Mesodermal cell (in vitro differentiated cells): ENCODE measurements around the gene PPP1R1B.

Experiments used
- H3K27ac ChIP-seq: 2 replicates; pipeline ENCODE4 v1.7.0; 2013; ENCODE audit warnings: mild to moderate bottlenecking, low read depth, low read length, moderate library complexity; ENCODE audit not compliant: severe bottlenecking
- H3K36me3 ChIP-seq: 2 replicates; pipeline ENCODE4 v1.7.1; 2013; ENCODE audit warnings: mild to moderate bottlenecking, low read length, moderate library complexity; ENCODE audit not compliant: control insufficient read depth, insufficient read depth
- H3K4me1 ChIP-seq: one replicate; pipeline ENCODE4 v1.7.1; 2013; ENCODE audit warnings: mild to moderate bottlenecking, low read length; ENCODE audit not compliant: insufficient read depth, control insufficient read depth, poor library complexity, severe bottlenecking
- H3K4me3 ChIP-seq: 2 replicates; pipeline ENCODE4 v1.7.0; 2013; ENCODE audit warnings: low read length, control low read depth, mild to moderate bottlenecking; ENCODE audit not compliant: insufficient read depth, poor library complexity, severe bottlenecking; ENCODE audit errors: extremely low read depth
- H3K9me3 ChIP-seq: 2 replicates; pipeline ENCODE4 v1.7.1; 2013; ENCODE audit warnings: mild to moderate bottlenecking, low read length, moderate library complexity; ENCODE audit not compliant: control insufficient read depth
- WGBS, 2 experiments: methylation state at CpG; one replicate each; pipeline ENCODE4 v1.1.5; 2013; ENCODE audit warnings: missing lambda C conversion rate in 2 of 2; ENCODE audit not compliant: insufficient coverage in 2 of 2; 5-methylcytosine and 5-hydroxymethylcytosine counted together

Gene PPP1R1B

GRCh38 chr17:39627712-39628516 is 1.2 kb downstream of the PPP1R1B start:
- Histone ChIP-seq H3K4me1 (peaks cover 14% of the 10 kb centered on the region), H3K9me3 (no peaks in the 10 kb centered on the region), H3K27ac (no peak overlapping the region), H3K4me3 (no peak overlapping the region), H3K36me3 (no peaks in the 10 kb centered on the region)
- 12 to 18% methylated on average over 6 to 9 of the region's 16 CpGs for WGBS, 2 experiments

- Histone ChIP-seq H3K27ac (no peak overlapping the region), H3K9me3 (no peaks in the 10 kb centered on the region), H3K4me1 (peaks cover 14% of the 10 kb centered on the region), H3K4me3 (no peak overlapping the region), H3K36me3 (no peaks in the 10 kb centered on the region)
- 60% methylated on average over 3 to 7 of the region's 10 CpGs for WGBS, 2 experiments
Observed at GRCh38 chr17:39628655-39629493, 2.1 kb downstream of the PPP1R1B start.

- no peaks in the 10 kb centered on the region for H3K9me3 ChIP-seq
- H3K27ac ChIP-seq, result no peak overlapping the region
- peaks cover 14% of the 10 kb centered on the region for H3K4me1 ChIP-seq
- no peaks in the 10 kb centered on the region for H3K36me3 ChIP-seq
- H3K4me3 ChIP-seq, result no peak overlapping the region
- 100% methylated on average over 1 of the region's 3 CpGs; no CpG with 5 or more reads in 1 of the 2 experiments for WGBS, 2 experiments
Observed at GRCh38 chr17:39629494-39629880, 2.7 kb downstream of the PPP1R1B start.

- no peaks in the 10 kb centered on the region for H3K36me3 ChIP-seq
- 88 to 92% methylated on average over 8 to 11 of the region's 12 CpGs for WGBS, 2 experiments
- no peak overlapping the region for H3K4me3 ChIP-seq
- no peaks in the 10 kb centered on the region for H3K9me3 ChIP-seq
- no peak overlapping the region for H3K27ac ChIP-seq
- H3K4me1 ChIP-seq, result peaks cover 14% of the 10 kb centered on the region
Observed at GRCh38 chr17:39629898-39630297, 3.1 kb downstream of the PPP1R1B start.

- H3K27ac ChIP-seq, result no peak overlapping the region
- no peaks in the 10 kb centered on the region for H3K36me3 ChIP-seq
- no peaks in the 10 kb centered on the region for H3K9me3 ChIP-seq
- peaks cover 16% of the 10 kb centered on the region for H3K4me1 ChIP-seq
- no peak overlapping the region for H3K4me3 ChIP-seq
- WGBS, 2 experiments, result 25% methylated on average over 2 of the region's 6 CpGs; no CpG with 5 or more reads in 1 of the 2 experiments
Observed at GRCh38 chr17:39631403-39631802, 4.7 kb downstream of the PPP1R1B start.

- no peaks in the 10 kb centered on the region for H3K9me3 ChIP-seq
- no peak overlapping the region for H3K4me3 ChIP-seq
- H3K36me3 ChIP-seq, result no peaks in the 10 kb centered on the region
- WGBS, 2 experiments, result 71 to 80% methylated on average over 9 to 12 of the region's 13 CpGs
- H3K27ac ChIP-seq, result no peak overlapping the region
- peaks cover 14% of the 10 kb centered on the region for H3K4me1 ChIP-seq
Observed at GRCh38 chr17:39632153-39632941, 5.6 kb downstream of the PPP1R1B start.

- peaks cover 5% of the 10 kb centered on the region for H3K36me3 ChIP-seq
- H3K4me1 ChIP-seq, result peaks cover 14% of the 10 kb centered on the region
- no peak overlapping the region for H3K27ac ChIP-seq
- no peaks in the 10 kb centered on the region for H3K9me3 ChIP-seq
- 78 to 87% methylated on average over 7 to 8 of the region's 8 CpGs for WGBS, 2 experiments
- no peak overlapping the region for H3K4me3 ChIP-seq
Observed at GRCh38 chr17:39633570-39634183, 6.9 kb downstream of the PPP1R1B start.

- peaks cover 5% of the 10 kb centered on the region for H3K36me3 ChIP-seq
- H3K4me3 ChIP-seq, result no peak overlapping the region
- peaks cover 14% of the 10 kb centered on the region for H3K4me1 ChIP-seq
- no CpG with 5 or more reads among the region's 2 CpGs for WGBS, 2 experiments
- no peaks in the 10 kb centered on the region for H3K9me3 ChIP-seq
- H3K27ac ChIP-seq, result no peak overlapping the region
Observed at GRCh38 chr17:39634384-39634871, 7.7 kb downstream of the PPP1R1B start.

- no peak overlapping the region for H3K4me3 ChIP-seq
- peaks cover 5% of the 10 kb centered on the region for H3K36me3 ChIP-seq
- peaks cover 23% of the 10 kb centered on the region for H3K4me1 ChIP-seq
- no peak overlapping the region for H3K27ac ChIP-seq
- no peaks in the 10 kb centered on the region for H3K9me3 ChIP-seq
- WGBS, 2 experiments, result 84 to 96% methylated on average over 4 of the region's 8 CpGs
Observed at GRCh38 chr17:39635614-39636176, 8.9 kb downstream of the PPP1R1B start.

GRCh38 chr17:39636587-39636926 is 9.8 kb downstream of the PPP1R1B start:
- Histone ChIP-seq H3K9me3 (no peaks in the 10 kb centered on the region), H3K4me1 (peaks cover 20% of the 10 kb centered on the region), H3K36me3 (peaks cover 5% of the 10 kb centered on the region), H3K4me3 (peak overlapping the region; percentile 84), H3K27ac (peak overlapping the region; percentile 36)
- WGBS, 2 experiments, result 67% methylated on average over 3 of the region's 6 CpGs; no CpG with 5 or more reads in 1 of the 2 experiments
